Mucosa of descending colon (tissue), 3 donors: ENCODE results near the gene NFASC. TPM values are rescaled to one million over a fixed set of nuclear protein-coding genes. Genes with fewer than 3 reads are reported as not detected.

Source experiments
- ATAC-seq: fragments of 200-7000 bp; cut with Tn5 transposase; one replicate; pipeline ENCODE4 v1.9.1; 2020; ENCODE audit warnings: mild to moderate bottlenecking, moderate library complexity
- DNase-seq, 3 donors: peaks; one replicate each; pipeline ENCODE4 v3.0.0-alpha.2; 2020
- H3K36me3 ChIP-seq: fragments of 200-600 bp; one replicate; pipeline ENCODE4 v1.8.0; 2021; ENCODE audit warnings: low read depth, mild to moderate bottlenecking
- H3K4me1 ChIP-seq: fragments of 200-600 bp; one replicate; pipeline ENCODE4 v1.8.0; 2021; ENCODE audit warnings: low read depth, mild to moderate bottlenecking
- H3K4me3 ChIP-seq: fragments of 200-600 bp; one replicate; pipeline ENCODE4 v1.8.0; 2021; ENCODE audit warnings: mild to moderate bottlenecking
- H3K9me3 ChIP-seq: fragments of 200-600 bp; one replicate; pipeline ENCODE4 v1.8.0; 2021; ENCODE audit warnings: mild to moderate bottlenecking
- intact Hi-C, 2 donors: fragments of 100-400 bp; cut with DNase I in 1 of 2; cut with micrococcal nuclease in 1 of 2; formaldehyde crosslinking; loops; one replicate each; pipeline versions ENCODE4 v1.11.0 to v1.11.1; 2022; cut with DNase I, micrococcal nuclease
- total RNA-seq, 3 donors: library from RNA; stranded (reverse); fragmentation: NEBNext Ultra II Directional in 2 of 3; extraction: Animal tissue kit (Norgen Biotek cat#: 25700) in 2 of 3; gene quantifications; one replicate each; pipeline versions ENCODE4 v1.2.1 to v1.2.4, GENCODE V29; 2021 to 2023
- TF ChIP-seq, protein P1 (sequence below): fragments of 200-600 bp; IDR thresholded peaks from one replicate; pipeline ENCODE4 v1.8.0; 2022; ENCODE audit warnings: antibody characterized with exemption, mild to moderate bottlenecking
- donor health status: DM: no; HTN: no; CAD: no; lungs with moderate emphysema.
- donor health status: DM: no; HTN: no; CAD: no.
- donor health status: DM: no; HTN: yes; CAD: no.

The NFASC gene
- total RNA-seq, 3 donors from 2014 or later = 12.3 to 27.6 (median 22.7) TPM

DNA sequence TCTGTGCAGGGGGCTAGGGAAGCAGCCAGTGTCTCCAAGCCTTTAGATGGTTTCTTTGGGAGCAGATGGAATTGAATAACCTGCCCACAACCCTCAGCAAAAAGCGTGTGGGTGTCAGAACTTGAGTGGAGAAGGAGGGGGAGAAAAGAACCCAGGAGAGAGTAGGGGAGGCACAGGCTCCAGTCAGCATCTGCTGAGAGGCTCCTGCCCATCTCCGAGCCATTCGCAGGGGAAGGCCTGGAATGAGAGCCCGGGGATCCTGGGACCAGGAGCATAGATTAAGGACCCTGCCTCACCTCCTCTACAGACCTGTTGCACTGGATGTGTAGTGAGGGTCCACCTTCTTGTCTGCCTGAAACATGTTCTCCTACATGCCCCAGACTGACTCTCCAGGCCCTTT lies 197.3 kb downstream of the NFASC start:
- DNase-seq (no peak), ATAC-seq (no peak)
- no peaks in the 10 kb centered on the region for H3K36me3 ChIP-seq
- no peak overlapping the region for H3K4me3 ChIP-seq
- intact Hi-C loops = no loop called here
- TF ChIP-seq, protein P1, sequence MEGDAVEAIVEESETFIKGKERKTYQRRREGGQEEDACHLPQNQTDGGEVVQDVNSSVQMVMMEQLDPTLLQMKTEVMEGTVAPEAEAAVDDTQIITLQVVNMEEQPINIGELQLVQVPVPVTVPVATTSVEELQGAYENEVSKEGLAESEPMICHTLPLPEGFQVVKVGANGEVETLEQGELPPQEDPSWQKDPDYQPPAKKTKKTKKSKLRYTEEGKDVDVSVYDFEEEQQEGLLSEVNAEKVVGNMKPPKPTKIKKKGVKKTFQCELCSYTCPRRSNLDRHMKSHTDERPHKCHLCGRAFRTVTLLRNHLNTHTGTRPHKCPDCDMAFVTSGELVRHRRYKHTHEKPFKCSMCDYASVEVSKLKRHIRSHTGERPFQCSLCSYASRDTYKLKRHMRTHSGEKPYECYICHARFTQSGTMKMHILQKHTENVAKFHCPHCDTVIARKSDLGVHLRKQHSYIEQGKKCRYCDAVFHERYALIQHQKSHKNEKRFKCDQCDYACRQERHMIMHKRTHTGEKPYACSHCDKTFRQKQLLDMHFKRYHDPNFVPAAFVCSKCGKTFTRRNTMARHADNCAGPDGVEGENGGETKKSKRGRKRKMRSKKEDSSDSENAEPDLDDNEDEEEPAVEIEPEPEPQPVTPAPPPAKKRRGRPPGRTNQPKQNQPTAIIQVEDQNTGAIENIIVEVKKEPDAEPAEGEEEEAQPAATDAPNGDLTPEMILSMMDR = no peak
- H3K4me1 ChIP-seq = no peaks in the 10 kb centered on the region
- no peaks in the 10 kb centered on the region for H3K9me3 ChIP-seq

DNA sequence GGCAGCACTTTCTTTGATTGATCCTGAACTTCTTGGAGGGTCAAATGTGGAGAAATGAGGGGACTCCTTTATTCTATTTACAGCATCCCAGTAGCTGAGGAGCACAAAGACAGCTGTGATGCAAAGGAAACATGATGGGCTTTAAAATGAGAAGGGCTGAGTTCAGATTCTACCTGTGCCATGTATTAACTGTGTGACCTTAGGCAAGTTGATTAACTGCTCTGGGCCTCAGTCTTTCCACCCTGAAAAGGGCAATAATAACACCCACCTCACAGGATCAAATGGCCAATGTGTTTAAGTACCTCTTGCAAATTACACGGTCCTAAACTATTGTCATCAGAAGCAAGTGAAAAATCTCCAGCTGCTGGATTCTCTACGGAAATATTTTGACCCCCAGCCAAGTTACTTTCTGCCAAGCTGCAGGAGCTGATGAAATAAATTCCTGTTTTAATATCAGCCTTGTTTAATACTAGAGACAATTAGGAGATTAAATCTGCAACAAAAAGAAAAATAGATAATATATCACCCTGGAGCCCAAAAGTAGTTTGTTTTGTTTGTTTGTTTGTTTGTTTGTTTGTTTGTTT lies 197.9 kb downstream of the NFASC start:
- Histone ChIP-seq H3K36me3 (no peaks in the 10 kb centered on the region), H3K4me1 (no peaks in the 10 kb centered on the region), H3K4me3 (no peak overlapping the region), H3K9me3 (no peaks in the 10 kb centered on the region)
- DNase-seq (no peak), ATAC-seq (no peak)
- intact Hi-C loops = no loop called here
- TF ChIP-seq, protein P1 = no peak

DNA sequence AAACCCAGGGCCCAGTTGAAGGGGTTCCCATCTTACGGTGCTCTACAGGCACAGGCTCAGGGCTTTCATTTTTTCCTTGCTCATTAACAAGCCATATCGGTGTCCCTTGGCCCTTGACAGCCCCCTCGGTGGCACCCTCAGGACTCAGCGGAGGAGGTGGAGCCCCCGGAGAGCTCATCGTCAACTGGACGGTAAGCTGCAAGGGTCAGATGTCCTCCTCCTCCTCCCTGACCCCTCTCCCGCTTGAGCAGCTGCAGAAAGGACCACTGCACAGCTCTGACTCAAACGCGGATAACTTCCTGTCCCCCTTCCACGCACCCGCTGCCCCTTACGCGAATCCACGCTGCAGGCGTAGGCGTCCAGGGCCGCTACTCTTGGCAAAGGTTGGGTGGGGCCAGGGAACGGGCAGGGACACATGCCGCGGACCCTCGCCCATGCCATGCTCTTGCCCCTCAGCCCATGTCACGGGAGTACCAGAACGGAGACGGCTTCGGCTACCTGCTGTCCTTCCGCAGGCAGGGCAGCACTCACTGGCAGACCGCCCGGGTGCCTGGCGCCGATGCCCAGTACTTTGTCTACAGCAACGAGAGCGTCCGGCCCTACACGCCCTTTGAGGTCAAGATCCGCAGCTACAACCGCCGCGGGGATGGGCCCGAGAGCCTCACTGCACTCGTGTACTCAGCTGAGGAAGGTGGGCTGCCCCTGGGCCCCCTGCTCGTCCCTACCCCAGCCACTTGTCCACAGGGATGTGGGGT lies 198.9 kb downstream of the NFASC start:
- TF ChIP-seq, protein P1 = no peak
- ATAC-seq (no peak), DNase-seq (no peak)
- intact Hi-C loops = no loop called here
- Histone ChIP-seq H3K4me3 (no peak overlapping the region), H3K4me1 (no peaks in the 10 kb centered on the region), H3K36me3 (no peaks in the 10 kb centered on the region), H3K9me3 (no peaks in the 10 kb centered on the region)

DNA sequence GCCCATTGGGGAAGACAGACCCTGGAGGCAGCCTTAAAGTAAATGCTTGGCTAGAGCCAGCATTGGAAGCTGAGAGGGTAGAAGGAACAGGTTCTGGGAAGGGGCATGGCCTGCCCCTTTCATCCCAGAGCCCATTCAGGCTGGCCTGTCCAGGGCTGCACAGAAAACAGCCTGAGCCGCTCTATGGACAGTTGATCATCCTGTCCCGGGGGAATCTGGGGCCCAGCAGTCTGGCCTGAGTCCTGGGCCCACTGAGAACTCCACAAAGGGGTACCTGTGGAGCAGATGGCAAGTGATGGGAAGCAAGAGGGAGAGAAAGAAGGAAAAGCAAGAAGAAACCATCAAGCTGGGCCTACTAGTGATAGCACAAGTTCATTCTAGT lies 200.4 kb downstream of the NFASC start:
- intact Hi-C loops = no loop called here
- TF ChIP-seq, protein P1 = no peak
- H3K4me3 ChIP-seq = no peak overlapping the region
- DNase-seq = no peak
- H3K9me3 ChIP-seq = no peaks in the 10 kb centered on the region
- ATAC-seq = no peak
- H3K4me1 ChIP-seq = no peaks in the 10 kb centered on the region
- no peaks in the 10 kb centered on the region for H3K36me3 ChIP-seq

DNA sequence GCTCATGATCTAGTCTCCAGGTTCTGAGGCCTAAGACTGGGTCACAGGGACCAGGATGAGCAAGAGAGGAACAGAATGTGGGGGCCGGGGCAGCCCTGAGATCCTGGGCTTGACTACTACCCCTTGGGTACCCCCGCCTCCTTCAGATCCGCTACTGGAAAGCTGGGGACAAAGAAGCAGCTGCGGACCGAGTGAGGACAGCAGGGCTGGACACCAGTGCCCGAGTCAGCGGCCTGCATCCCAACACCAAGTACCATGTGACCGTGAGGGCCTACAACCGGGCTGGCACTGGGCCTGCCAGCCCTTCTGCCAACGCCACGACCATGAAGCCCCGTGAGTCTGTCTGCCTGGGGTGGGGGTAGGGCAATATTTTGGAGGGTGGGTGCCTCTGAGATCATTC lies 201.1 kb downstream of the NFASC start:
- ATAC-seq (no peak), DNase-seq (no peak)
- no peak overlapping the region for H3K4me3 ChIP-seq
- no peaks in the 10 kb centered on the region for H3K36me3 ChIP-seq
- no peaks in the 10 kb centered on the region for H3K4me1 ChIP-seq
- no peaks in the 10 kb centered on the region for H3K9me3 ChIP-seq
- TF ChIP-seq, protein P1 = no peak
- intact Hi-C loops = no loop called here
